SW480 (cell line): ENCODE data around the gene RPL19.
"Not testable (repeated sequence)": the region's sequence is repeated elsewhere in the genome, so short reads cannot be mapped to it uniquely, and the experiment has no call there.

Experiments used
- DNase-seq: peaks from one replicate; pipeline ENCODE4 v3.0.0-alpha.2; 2016; ENCODE audit warnings: low spot score

RPL19 gene

DNA sequence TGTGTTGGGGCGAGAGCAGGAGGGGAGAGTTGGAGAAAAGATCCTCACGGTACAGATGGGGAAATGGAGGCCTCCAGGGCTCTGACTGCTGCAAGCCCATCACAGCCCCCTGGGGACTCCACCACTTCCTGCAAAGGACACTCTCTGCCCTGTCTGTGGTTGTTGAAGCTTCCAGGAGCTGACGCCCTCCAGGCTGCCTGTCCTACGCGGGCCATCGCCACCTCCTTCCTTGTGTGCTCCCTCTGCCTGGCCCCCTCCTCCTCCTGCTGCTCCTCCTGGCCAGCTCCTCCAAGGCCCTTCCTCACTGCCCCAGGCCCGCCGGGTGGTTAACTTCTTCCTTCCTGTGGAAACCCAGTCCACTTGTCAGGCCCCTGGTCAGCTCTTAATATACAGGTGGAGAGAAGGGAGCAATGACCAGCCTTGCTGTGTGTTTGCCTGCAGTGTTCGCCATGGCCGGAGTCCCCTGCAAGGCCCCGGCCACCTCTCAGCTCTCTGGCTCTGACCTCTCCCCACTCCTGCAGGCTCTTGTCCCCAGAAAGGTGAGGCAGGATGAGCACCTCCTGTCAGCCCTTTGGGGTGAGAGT lies 44.0 kb downstream of the RPL19 start:
- DNase-seq = no peak

DNA sequence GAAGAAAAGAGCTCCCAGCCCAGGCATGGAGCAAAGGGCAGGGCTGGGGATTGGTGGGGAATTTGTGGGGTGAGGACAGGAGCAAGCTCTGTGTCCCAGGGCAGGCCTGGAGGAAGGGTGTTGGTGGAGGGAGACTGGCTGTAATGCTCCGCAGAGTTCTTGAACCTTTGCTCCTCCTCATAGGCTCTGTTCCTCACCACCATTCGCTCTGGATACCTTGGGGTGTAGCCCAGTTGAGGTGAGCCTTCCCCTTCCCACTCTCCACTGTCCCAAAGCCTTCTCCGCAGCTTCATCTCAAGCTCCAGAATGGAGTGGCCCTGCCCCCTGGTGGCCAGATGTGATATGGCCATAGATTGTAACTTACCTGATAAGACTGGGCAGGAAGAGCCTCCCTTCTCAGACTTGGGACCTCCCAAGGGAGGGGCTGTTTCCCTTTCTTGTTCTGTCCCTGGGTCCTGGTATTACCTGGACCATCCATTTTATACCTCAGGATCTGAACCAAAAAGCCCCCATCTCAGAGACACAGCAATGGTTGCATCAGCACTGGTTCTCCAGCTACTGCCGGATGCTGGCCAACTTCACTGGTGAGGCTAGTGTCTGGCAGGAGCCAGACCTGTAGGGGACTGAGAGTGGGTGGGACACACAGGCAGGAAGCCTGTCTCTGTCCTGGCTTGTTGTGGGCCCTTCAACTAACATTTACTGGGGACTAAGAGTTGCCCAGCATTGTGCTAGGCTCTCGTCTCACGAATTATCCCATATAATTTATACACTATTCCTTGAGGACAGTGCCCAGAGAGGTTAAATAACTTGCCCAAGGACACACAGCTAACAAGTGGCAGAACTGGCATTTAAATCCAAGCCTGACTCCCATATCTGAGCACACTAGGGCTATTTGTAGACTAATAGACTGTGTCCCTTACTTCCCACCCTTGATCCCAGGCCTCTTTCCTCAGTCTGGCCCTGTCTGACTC lies 44.8 kb downstream of the RPL19 start:
- DNase-seq = peak; percentile 76

DNA sequence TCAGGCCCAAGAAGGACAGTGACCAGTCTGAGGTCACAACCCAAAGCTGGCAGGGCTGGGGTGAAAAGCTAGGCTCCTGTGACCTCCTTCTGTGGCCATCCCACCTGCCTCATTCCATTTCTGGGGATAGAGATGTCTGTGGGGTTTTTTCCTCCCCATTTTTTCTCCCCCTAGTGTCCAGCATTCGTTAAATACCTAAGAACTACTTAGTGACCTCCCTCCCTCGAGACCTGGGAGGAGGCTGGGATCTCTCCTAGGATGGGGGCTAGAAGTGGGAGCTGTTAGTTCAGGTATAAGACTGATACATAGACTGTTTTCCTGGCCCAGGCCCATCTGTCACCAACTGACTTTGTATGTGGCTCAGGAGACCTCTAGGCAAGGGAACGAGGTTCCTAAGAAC lies 46.2 kb downstream of the RPL19 start:
- DNase-seq = no peak

DNA sequence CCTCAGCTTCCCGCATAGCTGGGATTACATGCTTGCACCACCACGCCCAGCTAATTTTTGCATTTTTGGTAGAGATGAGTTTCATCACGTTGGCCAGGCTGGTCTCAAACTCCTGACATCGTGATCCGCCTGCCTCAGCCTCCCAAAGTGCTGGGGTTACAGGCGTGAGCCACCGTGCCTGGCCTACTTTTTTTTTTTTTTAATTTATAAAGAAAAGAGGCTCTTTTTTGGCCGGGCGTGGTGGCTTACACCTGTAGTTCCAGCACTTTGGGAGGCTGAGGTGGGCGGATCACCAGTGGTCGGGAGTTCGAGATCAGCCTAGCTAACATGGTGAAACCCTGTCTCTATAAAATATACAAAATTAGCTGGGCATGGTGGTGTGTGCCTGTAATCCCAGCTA lies 50.0 kb downstream of the RPL19 start:
- not testable (repeated sequence) for DNase-seq

DNA sequence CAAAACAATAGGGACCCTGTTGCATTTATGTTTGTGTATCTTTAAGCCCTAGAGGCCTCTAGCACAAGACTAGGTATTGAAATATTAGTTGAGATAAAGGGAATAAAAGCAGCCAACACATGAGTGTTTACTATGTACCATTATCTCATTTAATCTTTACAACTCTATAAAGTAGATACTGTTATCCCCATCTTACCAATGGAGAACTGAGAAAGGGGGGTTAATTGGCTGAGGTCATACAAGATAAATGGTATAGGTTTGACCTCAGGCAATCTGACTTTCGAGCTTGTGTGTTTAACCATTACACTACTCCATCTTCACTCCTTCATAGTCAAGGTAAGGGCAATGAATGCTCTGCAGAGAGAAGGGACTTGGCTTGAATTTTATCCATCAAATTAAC lies 51.9 kb downstream of the RPL19 start:
- DNase-seq = no peak

DNA sequence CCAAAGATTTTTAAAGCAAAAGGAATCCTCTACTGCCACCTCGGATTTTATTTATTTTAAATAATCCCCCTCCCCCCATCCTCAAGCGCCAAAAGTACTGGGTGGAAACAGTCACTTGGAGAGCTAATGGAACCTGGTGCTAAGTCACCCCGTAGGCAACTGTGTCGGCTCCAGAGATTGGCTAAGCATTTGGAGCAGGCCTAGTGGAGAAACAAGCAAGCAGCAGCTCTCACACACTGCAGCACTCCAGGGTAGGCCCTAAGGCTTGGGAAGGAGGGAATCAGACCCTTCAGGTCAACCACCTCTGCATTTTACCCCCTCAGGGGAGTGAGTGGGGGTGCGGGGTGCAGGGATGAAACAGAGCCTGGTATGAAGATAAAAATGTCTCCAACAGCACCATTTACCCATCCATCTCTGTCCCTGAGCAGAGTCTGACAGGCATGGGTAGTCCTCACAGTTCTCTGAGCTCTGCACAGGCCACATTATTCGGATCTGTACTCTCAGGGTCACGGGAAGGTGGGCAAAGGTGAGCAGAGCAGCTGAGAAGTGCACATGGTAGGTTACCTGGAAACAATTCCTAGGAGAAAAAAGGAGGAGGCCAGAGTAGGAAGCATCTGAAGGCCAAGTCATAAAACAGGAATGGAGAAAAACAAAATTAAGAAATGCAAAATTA lies 52.8 kb downstream of the RPL19 start:
- DNase-seq = no peak
